C4-2B (cell line): ENCODE data around the gene SEPTIN12.

Source experiments
- CTCF ChIP-seq: fragments of 450-650 bp; conservative IDR thresholded peaks from 2 replicates; pipeline ENCODE4 v1.5.1; 2017; ENCODE audit warnings: mild to moderate bottlenecking
- ZFX ChIP-seq: fragments of 450-650 bp; IDR thresholded peaks from 2 replicates; pipeline ENCODE4 v1.6.1; 2017

GRCh38 chr16:4820652-4821051 lies 32.5 kb upstream of the SEPTIN12 start:
- TF ChIP-seq ZFX (no peak), CTCF (no peak)
